HG02973 (cell line): Measurements from ENCODE around the gene KIF25.

Experiments
- ATAC-seq: cut with Tn5 transposase; IDR thresholded peaks from one replicate; pipeline ENCODE4 v1.9.1; 2021; ENCODE audit warnings: moderate library complexity; ENCODE audit not compliant: unreplicated experiment

KIF25 gene

GRCh38 chr6:168047841-168048723 lies 50.6 kb downstream of the KIF25 start:
- no peak for ATAC-seq

- ATAC-seq = no peak
These were observed 51.2 kb downstream of the KIF25 start for GRCh38 chr6:168048724-168049025.

- no peak for ATAC-seq
These were observed 51.8 kb downstream of the KIF25 start for GRCh38 chr6:168049277-168049676.

- ATAC-seq = no peak
These were observed 52.3 kb downstream of the KIF25 start for GRCh38 chr6:168049706-168050224.

GRCh38 chr6:168050225-168050880 lies 52.9 kb downstream of the KIF25 start:
- ATAC-seq = no peak

GRCh38 chr6:168050881-168051586 lies 53.6 kb downstream of the KIF25 start:
- ATAC-seq = no peak

- ATAC-seq = no peak
These were observed 54.2 kb downstream of the KIF25 start for GRCh38 chr6:168051648-168052047.

- ATAC-seq = no peak
These were observed 54.9 kb downstream of the KIF25 start for GRCh38 chr6:168052291-168052891.

GRCh38 chr6:168053086-168053956 lies 55.9 kb downstream of the KIF25 start:
- no peak for ATAC-seq

GRCh38 chr6:168053957-168054471 lies 56.5 kb downstream of the KIF25 start:
- no peak for ATAC-seq

- no peak for ATAC-seq
These were observed 57.5 kb downstream of the KIF25 start for GRCh38 chr6:168054765-168055560.

- ATAC-seq = no peak
These were observed 58.4 kb downstream of the KIF25 start for GRCh38 chr6:168055696-168056489.

GRCh38 chr6:168056892-168057527 lies 59.5 kb downstream of the KIF25 start:
- ATAC-seq = no peak

- ATAC-seq = no peak
These were observed 60.4 kb downstream of the KIF25 start for GRCh38 chr6:168057836-168058235.

GRCh38 chr6:168058691-168059551 lies 61.5 kb downstream of the KIF25 start:
- ATAC-seq = no peak

GRCh38 chr6:168060521-168060931 lies 63.1 kb downstream of the KIF25 start:
- no peak for ATAC-seq
